ENCODE results near the gene PXMP4. TPM values are rescaled to one million over a fixed set of nuclear protein-coding genes. Genes with fewer than 3 reads are reported as not detected.
"Not testable (repeated sequence)": the region's sequence is repeated elsewhere in the genome, so short reads cannot be mapped to it uniquely, and the experiment has no call there.

The PXMP4 gene
- total RNA-seq, 2 donors from 2014 or later, result 12.8 to 16.9 TPM

GRCh38 chr20:33707668-33708067 is 12.4 kb downstream of the PXMP4 start:
- H3K9me3 Mint-ChIP-seq, result no peaks in the 10 kb centered on the region
- no peaks in the 10 kb centered on the region for H3K27me3 Mint-ChIP-seq (ENCODE audit: low read depth)
- ATAC-seq (replicated peaks in 1 of 2) (no peak), DNase-seq (no peak)
- peaks cover 3 to 5% of the 10 kb centered on the region in 2 donors for H3K36me3 Mint-ChIP-seq (ENCODE audit: insufficient read depth in 2 of 2)
- H3K4me1 Mint-ChIP-seq (ENCODE audit: low read depth), result peaks cover 23% of the 10 kb centered on the region
- H3K27ac Mint-ChIP-seq, result no peak overlapping the region
- H3K4me3 Mint-ChIP-seq, result no peak overlapping the region

GRCh38 chr20:33704197-33704924 is 15.7 kb downstream of the PXMP4 start:
- DNase-seq (no peak), ATAC-seq (replicated peaks in 1 of 2) (no peak)
- Mint-ChIP-seq H3K27me3 (ENCODE audit: low read depth) (no peaks in the 10 kb centered on the region), H3K4me3 (no peak overlapping the region), H3K27ac (no peak overlapping the region), H3K4me1 (ENCODE audit: low read depth) (peaks cover 6% of the 10 kb centered on the region), H3K36me3 (ENCODE audit: insufficient read depth in 2 of 2) (peaks cover 0 to 5% of the 10 kb centered on the region in 2 donors), H3K9me3 (no peaks in the 10 kb centered on the region)

- no peak overlapping the region for H3K27ac Mint-ChIP-seq
- H3K9me3 Mint-ChIP-seq, result no peaks in the 10 kb centered on the region
- DNase-seq (no peak), ATAC-seq (replicated peaks in 1 of 2) (no peak)
- no peaks in the 10 kb centered on the region for H3K27me3 Mint-ChIP-seq (ENCODE audit: low read depth)
- H3K4me3 Mint-ChIP-seq, result no peak overlapping the region
- H3K4me1 Mint-ChIP-seq (ENCODE audit: low read depth), result no peaks in the 10 kb centered on the region
- peaks cover 0 to 5% of the 10 kb centered on the region in 2 donors for H3K36me3 Mint-ChIP-seq (ENCODE audit: insufficient read depth in 2 of 2)
Measured at GRCh38 chr20:33703498-33704137, 16.5 kb downstream of the PXMP4 start.

GRCh38 chr20:33702861-33703260 is 17.2 kb downstream of the PXMP4 start:
- H3K4me3 Mint-ChIP-seq, result no peak overlapping the region
- no peak overlapping the region for H3K27ac Mint-ChIP-seq
- no peak for DNase-seq
- ATAC-seq (replicated peaks in 1 of 2), result no peak
- H3K27me3 Mint-ChIP-seq (ENCODE audit: low read depth), result no peaks in the 10 kb centered on the region
- no peaks in the 10 kb centered on the region for H3K4me1 Mint-ChIP-seq (ENCODE audit: low read depth)
- H3K36me3 Mint-ChIP-seq (ENCODE audit: insufficient read depth in 2 of 2), result peaks cover 0 to 5% of the 10 kb centered on the region in 2 donors
- H3K9me3 Mint-ChIP-seq, result no peaks in the 10 kb centered on the region

- no peak for DNase-seq
- Mint-ChIP-seq H3K27ac (no peak overlapping the region), H3K9me3 (no peaks in the 10 kb centered on the region), H3K27me3 (ENCODE audit: low read depth) (no peaks in the 10 kb centered on the region), H3K36me3 (ENCODE audit: insufficient read depth in 2 of 2) (peaks cover 0 to 5% of the 10 kb centered on the region in 2 donors), H3K4me3 (no peak overlapping the region), H3K4me1 (ENCODE audit: low read depth) (no peaks in the 10 kb centered on the region)
- no peak for ATAC-seq (replicated peaks in 1 of 2)
Measured at GRCh38 chr20:33701629-33702450, 18.3 kb downstream of the PXMP4 start.

GRCh38 chr20:33700696-33701441 is 19.2 kb downstream of the PXMP4 start:
- not testable (repeated sequence) for ATAC-seq (replicated peaks in 1 of 2); H3K4me3 Mint-ChIP-seq; H3K36me3 Mint-ChIP-seq (ENCODE audit: insufficient read depth in 2 of 2); DNase-seq; H3K27me3 Mint-ChIP-seq (ENCODE audit: low read depth); H3K4me1 Mint-ChIP-seq (ENCODE audit: low read depth); H3K27ac Mint-ChIP-seq; H3K9me3 Mint-ChIP-seq

GRCh38 chr20:33698966-33699365 is 21.1 kb downstream of the PXMP4 start:
- not testable (repeated sequence) for DNase-seq; H3K27ac Mint-ChIP-seq; H3K4me3 Mint-ChIP-seq; H3K27me3 Mint-ChIP-seq (ENCODE audit: low read depth); H3K36me3 Mint-ChIP-seq (ENCODE audit: insufficient read depth in 2 of 2); H3K4me1 Mint-ChIP-seq (ENCODE audit: low read depth); H3K9me3 Mint-ChIP-seq; ATAC-seq (replicated peaks in 1 of 2)

GRCh38 chr20:33697129-33697528 is 23.0 kb downstream of the PXMP4 start:
- Mint-ChIP-seq H3K27ac (no peak overlapping the region), H3K36me3 (ENCODE audit: insufficient read depth in 2 of 2) (peaks cover 0 to 5% of the 10 kb centered on the region in 2 donors), H3K4me3 (no peak overlapping the region), H3K27me3 (ENCODE audit: low read depth) (no peaks in the 10 kb centered on the region), H3K9me3 (no peaks in the 10 kb centered on the region), H3K4me1 (ENCODE audit: low read depth) (no peaks in the 10 kb centered on the region)
- DNase-seq (no peak), ATAC-seq (replicated peaks in 1 of 2) (no peak)

GRCh38 chr20:33696448-33696847 is 23.7 kb downstream of the PXMP4 start:
- ATAC-seq (replicated peaks in 1 of 2), result no peak
- no peak for DNase-seq
- H3K4me1 Mint-ChIP-seq (ENCODE audit: low read depth), result peaks cover 2% of the 10 kb centered on the region
- no peaks in the 10 kb centered on the region for H3K9me3 Mint-ChIP-seq
- H3K4me3 Mint-ChIP-seq, result no peak overlapping the region
- H3K27me3 Mint-ChIP-seq (ENCODE audit: low read depth), result no peaks in the 10 kb centered on the region
- no peak overlapping the region for H3K27ac Mint-ChIP-seq
- peaks cover 0 to 5% of the 10 kb centered on the region in 2 donors for H3K36me3 Mint-ChIP-seq (ENCODE audit: insufficient read depth in 2 of 2)

GRCh38 chr20:33694639-33695012 is 25.5 kb downstream of the PXMP4 start:
- Mint-ChIP-seq H3K27ac (no peak overlapping the region), H3K27me3 (ENCODE audit: low read depth) (no peaks in the 10 kb centered on the region), H3K9me3 (no peaks in the 10 kb centered on the region), H3K4me1 (ENCODE audit: low read depth) (peaks cover 21% of the 10 kb centered on the region), H3K36me3 (ENCODE audit: insufficient read depth in 2 of 2) (no peaks in the 10 kb centered on the region), H3K4me3 (no peak overlapping the region)
- ATAC-seq (replicated peaks in 1 of 2) (no peak), DNase-seq (no peak)

GRCh38 chr20:33693741-33694638 is 26.1 kb downstream of the PXMP4 start:
- Mint-ChIP-seq H3K36me3 (ENCODE audit: insufficient read depth in 2 of 2) (no peaks in the 10 kb centered on the region), H3K9me3 (no peaks in the 10 kb centered on the region), H3K27me3 (ENCODE audit: low read depth) (no peaks in the 10 kb centered on the region), H3K27ac (no peak overlapping the region), H3K4me3 (no peak overlapping the region), H3K4me1 (ENCODE audit: low read depth) (peaks cover 27% of the 10 kb centered on the region)
- DNase-seq (no peak), ATAC-seq (replicated peaks in 1 of 2) (no peak)

- Mint-ChIP-seq H3K9me3 (no peaks in the 10 kb centered on the region), H3K4me3 (no peak overlapping the region), H3K36me3 (ENCODE audit: insufficient read depth in 2 of 2) (no peaks in the 10 kb centered on the region), H3K27ac (no peak overlapping the region), H3K27me3 (ENCODE audit: low read depth) (no peaks in the 10 kb centered on the region), H3K4me1 (ENCODE audit: low read depth) (peaks cover 34% of the 10 kb centered on the region)
- ATAC-seq (replicated peaks in 1 of 2) (no peak), DNase-seq (no peak)
Measured at GRCh38 chr20:33693289-33693688, 26.8 kb downstream of the PXMP4 start.
